GM12878 (cell line): Measurements from ENCODE around the gene BIRC5. TPM values are rescaled to one million over a fixed set of nuclear protein-coding genes. Genes with fewer than 3 reads are reported as not detected.

Experiments
- ATAC-seq: fragments of 200-7000 bp; cut with Tn5 transposase; 3 replicates; pipeline ENCODE4 v1.9.1; 2020; ENCODE audit warnings: mild to moderate bottlenecking, moderate library complexity
- BruUV-seq: library from RNA; stranded (reverse); fragments of 400-500 nt; replicated peaks from 2 replicates; lab custom pipeline; 2021; lab: Mats Ljungman, UMichigan
- CTCF ChIA-PET: fragments of 300-600 bp; sonication (Branson Sonifier 250); formaldehyde crosslinking; extraction: SDS; loops from one replicate; lab custom pipeline; 2021; ENCODE audit warnings: inconsistent platforms; lab: Yijun Ruan, JAX
- POLR2A ChIA-PET: fragments of 350-600 bp; formaldehyde crosslinking; extraction: SDS; loops from one replicate; lab custom pipeline; 2021; ENCODE audit warnings: inconsistent platforms; lab: Charles Lee
- RAD21 ChIA-PET: fragments of 300-600 bp; sonication (Branson Sonifier 250); formaldehyde crosslinking; loops from one replicate; lab custom pipeline; 2023; ENCODE audit warnings: antibody characterized with exemption; ENCODE audit not compliant: unreplicated experiment; lab: Charles Lee
- SMC1A ChIA-PET: fragments of 300-600 bp; sonication (Branson Sonifier 250); formaldehyde crosslinking; loops from one replicate; lab custom pipeline; 2023; ENCODE audit not compliant: unreplicated experiment, uncharacterized antibody; lab: Charles Lee
- DNase-seq: peaks from one replicate; pipeline ENCODE4 v3.0.0-alpha.2; 2011; ENCODE audit warnings: low read depth, low spot score
- FAIRE-seq: peaks from 3 replicates; lab custom pipeline; 2011; peaks lifted over from hg19 to GRCh38; lab: Jason Lieb, UNC
- H2AFZ ChIP-seq: 2 replicates; pipeline ENCODE4 v1.6.0; 2011; ENCODE audit warnings: low read depth, low read length, control low read depth; ENCODE audit not compliant: control insufficient read depth
- H3K27ac ChIP-seq: 2 replicates; pipeline ENCODE4 v1.5.1; 2011; ENCODE audit warnings: control low read depth; ENCODE audit not compliant: control insufficient read depth, insufficient read depth
- H3K27me3 ChIP-seq, 2 experiments: replicated peaks in 1 of 2; 2 replicates each; pipeline versions ENCODE4 v1.6.0 to v1.6.1; 2011; ENCODE audit warnings: low read length in 1 of 2; ENCODE audit not compliant: control insufficient read depth in 2 of 2, insufficient read depth in 2 of 2
- H3K36me3 ChIP-seq, 2 experiments: 2 replicates each; pipeline ENCODE4 v1.5.1; 2011; ENCODE audit warnings: low read length in 1 of 2; ENCODE audit not compliant: control insufficient read depth in 2 of 2, insufficient read depth in 2 of 2
- H3K4me1 ChIP-seq: 2 replicates; pipeline ENCODE4 v1.6.1; 2011; ENCODE audit warnings: mild to moderate bottlenecking, low read length, moderate library complexity, mixed read lengths; ENCODE audit not compliant: control insufficient read depth, insufficient read depth
- H3K4me2 ChIP-seq: 2 replicates; pipeline ENCODE4 v1.6.0; 2011; ENCODE audit warnings: control low read depth; ENCODE audit not compliant: control insufficient read depth, insufficient read depth
- H3K4me3 ChIP-seq: fragments of 200-600 bp; sonication (generic); 2 replicates; pipeline ENCODE4 v1.5.1; 2016
- H3K79me2 ChIP-seq: 2 replicates; pipeline ENCODE4 v1.6.0; 2011; ENCODE audit warnings: low read length; ENCODE audit not compliant: control insufficient read depth, insufficient read depth
- H3K9ac ChIP-seq: 2 replicates; pipeline ENCODE4 v1.8.0; 2011; ENCODE audit warnings: low read length, control low read depth, mixed read lengths; ENCODE audit not compliant: control insufficient read depth, insufficient read depth
- H3K9me3 ChIP-seq: replicated peaks from 3 replicates; pipeline ENCODE4 v1.5.1; 2011; ENCODE audit warnings: mild to moderate bottlenecking, low read length; ENCODE audit not compliant: control insufficient read depth, insufficient read depth
- H4K20me1 ChIP-seq: 2 replicates; pipeline ENCODE4 v1.6.0; 2011; ENCODE audit not compliant: control insufficient read depth, insufficient read depth
- CHD2 ChIP-seq: IDR thresholded peaks from 2 replicates; pipeline ENCODE4 v1.6.1; 2011; ENCODE audit warnings: low read depth, low read length, improper control_type of control experiment, borderline replicate concordance
- JUND ChIP-seq: IDR thresholded peaks from 2 replicates; pipeline ENCODE4 v1.6.1; 2012; ENCODE audit warnings: low read depth, mild to moderate bottlenecking, low read length, improper control_type of control experiment, moderate library complexity
- SMARCA5 ChIP-seq: fragments of 450-650 bp; IDR thresholded peaks from 2 replicates; pipeline ENCODE4 v1.6.1; 2017; ENCODE audit warnings: mild to moderate bottlenecking
- SPI1 ChIP-seq: IDR thresholded peaks from 2 replicates; pipeline ENCODE4 v1.6.1; 2011; ENCODE audit warnings: low read depth, mild to moderate bottlenecking, low read length, moderate library complexity, borderline replicate concordance; ENCODE audit not compliant: insufficient read depth
- WGBS: methylation state at CpG from one replicate; pipeline ENCODE4 v1.1.6; 2016; ENCODE audit warnings: low lambda C conversion rate; ENCODE audit not compliant: insufficient replicate concordance, insufficient coverage; ENCODE audit errors: missing lambda C conversion rate; 5-methylcytosine and 5-hydroxymethylcytosine counted together
- in situ Hi-C: fragments of 300-500 bp; cut with MboI; formaldehyde crosslinking; loops from 9 replicates; pipeline ENCODE4 v1.14.3; 2018; ENCODE audit warnings: mixed read lengths
- intact Hi-C: fragments of 100-400 bp; cut with micrococcal nuclease; formaldehyde crosslinking; loops from one replicate; pipeline ENCODE4 v1.14.2; 2022; ENCODE audit not compliant: unreplicated experiment
- polyA plus RNA-seq, 11 experiments: library from polyadenylated mRNA; depleted of rRNA in 4 of 11; unstranded in 6 of 11; stranded (reverse) in 5 of 11; fragments of >200 nt; fragmentation: Nextera tagmentation in 4 of 11; fragmentation: Illumina TruSeq in 1 of 11; extraction: Ambion mirVana in 4 of 11; extraction: Trizol in 1 of 11; gene quantifications; 1 replicate in 1 of 11; 2 replicates in 10 of 11; pipeline versions ENCODE4 v1.2.1 to v1.2.3, GENCODE V29; 2011 to 2016; ENCODE audit warnings: inconsistent platforms in 2 of 11, missing spikeins in 2 of 11, low read depth in 1 of 11
- small RNA-seq: library from RNA; depleted of rRNA; stranded (forward); fragments of <200 nt; gene quantifications from one replicate; pipeline ENCODE3, GENCODE V24; 2014
- total RNA-seq, 4 experiments: library from RNA; depleted of rRNA in 3 of 4; stranded (reverse); fragments of >200 nt in 3 of 4; fragmentation: Illumina TruSeq in 1 of 4; extraction: Trizol in 1 of 4; gene quantifications; 2 replicates each; pipeline versions ENCODE4 v1.2.1 to v1.2.3, GENCODE V29; 2013 to 2021

The BIRC5 gene
- total and polyA plus RNA-seq, 10 of the 15 experiments (the other 5 are each of a cell fraction or from before 2014, with no cell fraction given), result 41.0 to 175 (median 90.8) TPM

DNA sequence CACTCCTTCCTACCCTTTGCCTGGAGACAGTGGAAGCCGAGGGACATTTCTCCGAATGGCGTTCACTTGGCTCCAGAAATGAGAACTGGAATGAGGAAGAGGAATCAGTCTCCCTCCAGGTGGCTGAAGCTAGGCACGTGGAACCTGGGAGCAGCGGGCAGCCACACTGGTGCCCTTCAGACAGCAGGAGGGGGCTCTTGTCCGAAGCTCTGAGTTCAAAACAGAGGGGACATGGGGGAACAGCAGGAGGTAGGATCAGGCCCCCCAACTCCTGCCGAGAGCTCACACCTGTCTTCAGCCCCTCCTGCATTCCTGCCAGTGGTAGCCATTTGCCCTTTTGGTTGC lies 58.8 kb downstream of the BIRC5 start:
- DNase-seq (no peak), ATAC-seq (no peak), FAIRE-seq (no peak)
- Histone ChIP-seq H3K27me3 (peaks cover 3 to 5% of the 10 kb centered on the region in 2 experiments; a peak in 3 of 4 replicates), H3K36me3 (no peaks in the 10 kb centered on the region), H2AFZ (no peak overlapping the region), H3K4me2 (peak overlapping the region; percentile 15; the same call in 1 of the 2 replicates), H3K79me2 (no peaks in the 10 kb centered on the region), H3K4me3 (no peak overlapping the region), H3K4me1 (peaks cover 31% of the 10 kb centered on the region), H3K27ac (no peak overlapping the region), H3K9ac (no peak overlapping the region), H4K20me1 (no peaks in the 10 kb centered on the region), H3K9me3 (peaks cover 10% of the 10 kb centered on the region; the same call in 1 of the 3 replicates)
- intact Hi-C loops (no loop called here), in situ Hi-C loops (no loop called here)
- POLR2A ChIA-PET, result interaction anchor here (0.6 kb wide), 1 partner anchor 81 kb away, joined by 3 read pairs; no protein-coding TSS in a partner anchor
- SMC1A ChIA-PET, result no interaction called here
- no TSS peak for BruUV-seq
- CTCF ChIA-PET, result interaction anchor here (0.7 kb wide), 1 partner anchor 17 kb away, joined by 3 read pairs; no protein-coding TSS in a partner anchor
- 17% methylated on average over 7 of the region's 7 CpGs for WGBS
- RAD21 ChIA-PET, result no interaction called here
- TF ChIP-seq SPI1, result peak; percentile 24; the same call in 1 of the 2 replicates
- no peak for TF ChIP-seq SMARCA5
- TF ChIP-seq, all 136 proteins: peak for 1

- intact Hi-C loops, result no loop called here
- no TSS peak for BruUV-seq
- 86% methylated on average over 6 of the region's 6 CpGs for WGBS
- Histone ChIP-seq H3K36me3 (no peaks in the 10 kb centered on the region), H3K27ac (no peak overlapping the region), H2AFZ (no peak overlapping the region), H3K9ac (no peak overlapping the region), H3K9me3 (peaks cover 10% of the 10 kb centered on the region; the same call in 1 of the 3 replicates), H3K4me1 (peaks cover 40% of the 10 kb centered on the region), H3K4me3 (no peak overlapping the region), H3K4me2 (no peak overlapping the region), H3K27me3 (peaks cover 3 to 5% of the 10 kb centered on the region in 2 experiments; a peak in 3 of 4 replicates), H3K79me2 (no peaks in the 10 kb centered on the region), H4K20me1 (no peaks in the 10 kb centered on the region)
- FAIRE-seq (no peak), ATAC-seq (no peak), DNase-seq (no peak)
- TF ChIP-seq CHD2, result no peak
- TF ChIP-seq JUND, result no peak
- in situ Hi-C loops, result no loop called here
- ChIA-PET SMC1A (no interaction called here), CTCF (interaction anchor here (0.5 kb wide), 1 partner anchor 148 kb away, joined by 3 read pairs; no protein-coding TSS in a partner anchor), POLR2A (no interaction called here), RAD21 (no interaction called here)
Observed at GRCh38 chr17:78273813-78274212, 59.8 kb downstream of the BIRC5 start.

Small RNA genes lying within 50 kb of the gene (small RNA-seq; reads per million reads assigned to genes)
- gene AC087645.1, result not detected

Other genes starting within 250 kb of the BIRC5 start
Only the 7 nearest of the 9 such genes appear.
- gene TMC6, start 85.5 kb upstream of the BIRC5 start, total RNA-seq (2014; rRNA removed), result 104 and 117 TPM in 2 replicates
- gene TMC6, start 85.5 kb upstream of the BIRC5 start, total RNA-seq (2014; rRNA removed; fragmentation: Illumina TruSeq; extraction: Trizol), result 34.2 and 39.1 TPM in 2 replicates
- 206 and 232 TPM in 2 replicates for gene TMC6, start 85.5 kb upstream of the BIRC5 start, total RNA-seq (2021)
- 25.6 and 38.0 TPM in 2 replicates for gene TMC6, start 85.5 kb upstream of the BIRC5 start, polyA plus RNA-seq (2011; rRNA removed)
- 2.0 and 20.0 TPM in 2 replicates for gene TMC6, start 85.5 kb upstream of the BIRC5 start, polyA plus RNA-seq (2014; fragmentation: Illumina TruSeq; extraction: Trizol)
- gene TMC6, start 85.5 kb upstream of the BIRC5 start, polyA plus RNA-seq (2014; fragmentation: Nextera tagmentation; extraction: Ambion mirVana), result 10 to 100 TPM in 1 of 2 experiments, 1 to 10 TPM in 1; 1.9 to 11.5 TPM
- 136 and 153 TPM in 2 replicates for gene TMC6, start 85.5 kb upstream of the BIRC5 start, polyA plus RNA-seq (2014; rRNA removed)
- 10 to 100 TPM; 82.0 to 94.4 TPM for gene TMC6, start 85.5 kb upstream of the BIRC5 start, polyA plus RNA-seq (2016; fragmentation: Nextera tagmentation; extraction: Ambion mirVana)
- gene TMC8, start 83.5 kb upstream of the BIRC5 start, total RNA-seq (2014; rRNA removed), result 40.9 and 41.9 TPM in 2 replicates
- gene TMC8, start 83.5 kb upstream of the BIRC5 start, total RNA-seq (2014; rRNA removed; fragmentation: Illumina TruSeq; extraction: Trizol), result 22.2 and 25.4 TPM in 2 replicates
- gene TMC8, start 83.5 kb upstream of the BIRC5 start, total RNA-seq (2021), result 120 and 128 TPM in 2 replicates
- 19.5 and 36.5 TPM in 2 replicates for gene TMC8, start 83.5 kb upstream of the BIRC5 start, polyA plus RNA-seq (2011; rRNA removed)
- 16.7 and 45.9 TPM in 2 replicates for gene TMC8, start 83.5 kb upstream of the BIRC5 start, polyA plus RNA-seq (2014; fragmentation: Illumina TruSeq; extraction: Trizol)
- gene TMC8, start 83.5 kb upstream of the BIRC5 start, polyA plus RNA-seq (2014; fragmentation: Nextera tagmentation; extraction: Ambion mirVana), result 1 to 10 TPM; 2.7 to 8.4 TPM
- 118 and 129 TPM in 2 replicates for gene TMC8, start 83.5 kb upstream of the BIRC5 start, polyA plus RNA-seq (2014; rRNA removed)
- gene TMC8, start 83.5 kb upstream of the BIRC5 start, polyA plus RNA-seq (2016; fragmentation: Nextera tagmentation; extraction: Ambion mirVana), result 10 to 100 TPM; 38.2 to 48.1 TPM
- 2.1 and 5.9 TPM in 2 replicates for gene C17orf99, start 67.9 kb upstream of the BIRC5 start, total RNA-seq (2014; rRNA removed)
- gene C17orf99, start 67.9 kb upstream of the BIRC5 start, total RNA-seq (2014; rRNA removed; fragmentation: Illumina TruSeq; extraction: Trizol), result 1.6 and 1.9 TPM in 2 replicates
- gene C17orf99, start 67.9 kb upstream of the BIRC5 start, total RNA-seq (2021), result 3.1 and 4.4 TPM in 2 replicates
- gene C17orf99, start 67.9 kb upstream of the BIRC5 start, polyA plus RNA-seq (2011; rRNA removed), result 2.2 and 3.5 TPM in 2 replicates
- gene C17orf99, start 67.9 kb upstream of the BIRC5 start, polyA plus RNA-seq (2014; fragmentation: Illumina TruSeq; extraction: Trizol), result 0.22 and 1.4 TPM in 2 replicates
- under 1 TPM; 0.20 to 0.48 TPM for gene C17orf99, start 67.9 kb upstream of the BIRC5 start, polyA plus RNA-seq (2014; fragmentation: Nextera tagmentation; extraction: Ambion mirVana)
- gene C17orf99, start 67.9 kb upstream of the BIRC5 start, polyA plus RNA-seq (2014; rRNA removed), result 4.8 and 5.6 TPM in 2 replicates
- gene C17orf99, start 67.9 kb upstream of the BIRC5 start, polyA plus RNA-seq (2016; fragmentation: Nextera tagmentation; extraction: Ambion mirVana), result 1 to 10 TPM; 3.0 to 4.5 TPM
- 189 and 212 TPM in 2 replicates for gene SYNGR2, start 45.7 kb upstream of the BIRC5 start, total RNA-seq (2014; rRNA removed)
- 112 and 126 TPM in 2 replicates for gene SYNGR2, start 45.7 kb upstream of the BIRC5 start, total RNA-seq (2014; rRNA removed; fragmentation: Illumina TruSeq; extraction: Trizol)
- gene SYNGR2, start 45.7 kb upstream of the BIRC5 start, total RNA-seq (2021), result 291 and 310 TPM in 2 replicates
- 134 and 329 TPM in 2 replicates for gene SYNGR2, start 45.7 kb upstream of the BIRC5 start, polyA plus RNA-seq (2011; rRNA removed)
- gene SYNGR2, start 45.7 kb upstream of the BIRC5 start, polyA plus RNA-seq (2014; fragmentation: Illumina TruSeq; extraction: Trizol), result 69.3 and 212 TPM in 2 replicates
- 10 to 100 TPM in 1 of 2 experiments, 1 to 10 TPM in 1; 4.4 to 28.8 TPM for gene SYNGR2, start 45.7 kb upstream of the BIRC5 start, polyA plus RNA-seq (2014; fragmentation: Nextera tagmentation; extraction: Ambion mirVana)
- gene SYNGR2, start 45.7 kb upstream of the BIRC5 start, polyA plus RNA-seq (2014; rRNA removed), result 310 and 312 TPM in 2 replicates
- gene SYNGR2, start 45.7 kb upstream of the BIRC5 start, polyA plus RNA-seq (2016; fragmentation: Nextera tagmentation; extraction: Ambion mirVana), result 100 to 1,000 TPM; 491 to 529 TPM
- 93.2 and 102 TPM in 2 replicates for gene TK1, start 27.2 kb upstream of the BIRC5 start, total RNA-seq (2014; rRNA removed)
- gene TK1, start 27.2 kb upstream of the BIRC5 start, total RNA-seq (2014; rRNA removed; fragmentation: Illumina TruSeq; extraction: Trizol), result 49.9 and 53.4 TPM in 2 replicates
- gene TK1, start 27.2 kb upstream of the BIRC5 start, total RNA-seq (2021), result 89.7 and 96.3 TPM in 2 replicates
- gene TK1, start 27.2 kb upstream of the BIRC5 start, polyA plus RNA-seq (2011; rRNA removed), result 32.6 and 62.7 TPM in 2 replicates
- gene TK1, start 27.2 kb upstream of the BIRC5 start, polyA plus RNA-seq (2014; fragmentation: Illumina TruSeq; extraction: Trizol), result 27.4 and 55.2 TPM in 2 replicates
- gene TK1, start 27.2 kb upstream of the BIRC5 start, polyA plus RNA-seq (2014; fragmentation: Nextera tagmentation; extraction: Ambion mirVana), result 10 to 100 TPM in 1 of 2 experiments, 1 to 10 TPM in 1; 4.6 to 13.0 TPM
- gene TK1, start 27.2 kb upstream of the BIRC5 start, polyA plus RNA-seq (2014; rRNA removed), result 127 and 128 TPM in 2 replicates
- gene TK1, start 27.2 kb upstream of the BIRC5 start, polyA plus RNA-seq (2016; fragmentation: Nextera tagmentation; extraction: Ambion mirVana), result 100 to 1,000 TPM; 168 to 175 TPM
- 60.7 and 79.9 TPM in 2 replicates for gene AFMID, start 26.9 kb upstream of the BIRC5 start, total RNA-seq (2014; rRNA removed)
- 51.9 and 54.3 TPM in 2 replicates for gene AFMID, start 26.9 kb upstream of the BIRC5 start, total RNA-seq (2014; rRNA removed; fragmentation: Illumina TruSeq; extraction: Trizol)
- gene AFMID, start 26.9 kb upstream of the BIRC5 start, total RNA-seq (2021), result 45.8 and 47.0 TPM in 2 replicates
- 46.3 and 58.9 TPM in 2 replicates for gene AFMID, start 26.9 kb upstream of the BIRC5 start, polyA plus RNA-seq (2011; rRNA removed)
- gene AFMID, start 26.9 kb upstream of the BIRC5 start, polyA plus RNA-seq (2014; fragmentation: Illumina TruSeq; extraction: Trizol), result 70.8 and 77.9 TPM in 2 replicates
- 10 to 100 TPM; 50.3 to 98.8 TPM for gene AFMID, start 26.9 kb upstream of the BIRC5 start, polyA plus RNA-seq (2014; fragmentation: Nextera tagmentation; extraction: Ambion mirVana)
- gene AFMID, start 26.9 kb upstream of the BIRC5 start, polyA plus RNA-seq (2014; rRNA removed), result 51.2 and 68.7 TPM in 2 replicates
- gene AFMID, start 26.9 kb upstream of the BIRC5 start, polyA plus RNA-seq (2016; fragmentation: Nextera tagmentation; extraction: Ambion mirVana), result 10 to 100 TPM; 36.1 to 41.3 TPM
- gene TMEM235, start 17.4 kb downstream of the BIRC5 start, total RNA-seq (2014; rRNA removed), result not detected in 2 replicates
- gene TMEM235, start 17.4 kb downstream of the BIRC5 start, total RNA-seq (2014; rRNA removed; fragmentation: Illumina TruSeq; extraction: Trizol), result not detected in 2 replicates
- gene TMEM235, start 17.4 kb downstream of the BIRC5 start, total RNA-seq (2021), result not detected in 2 replicates
- not detected in 2 replicates for gene TMEM235, start 17.4 kb downstream of the BIRC5 start, polyA plus RNA-seq (2011; rRNA removed)
- gene TMEM235, start 17.4 kb downstream of the BIRC5 start, polyA plus RNA-seq (2014; fragmentation: Illumina TruSeq; extraction: Trizol), result not detected in 2 replicates
- gene TMEM235, start 17.4 kb downstream of the BIRC5 start, polyA plus RNA-seq (2014; fragmentation: Nextera tagmentation; extraction: Ambion mirVana), result not detected
- gene TMEM235, start 17.4 kb downstream of the BIRC5 start, polyA plus RNA-seq (2014; rRNA removed), result not detected in 2 replicates
- not detected for gene TMEM235, start 17.4 kb downstream of the BIRC5 start, polyA plus RNA-seq (2016; fragmentation: Nextera tagmentation; extraction: Ambion mirVana)